HepG2 (cell line): ENCODE measurements around the gene MTMR3. TPM values are rescaled to one million over a fixed set of nuclear protein-coding genes. Genes with fewer than 3 reads are reported as not detected.

ENCODE experiments used
- BCL3 ChIP-seq: sonication (generic); formaldehyde crosslinking; IDR thresholded peaks from 2 replicates; pipeline ENCODE4 v1.5.1; 2020; ENCODE audit warnings: mild to moderate bottlenecking, missing genetic modification reagents, moderate library complexity
- DDIT3 ChIP-seq: sonication (generic); formaldehyde crosslinking; IDR thresholded peaks from 2 replicates; pipeline ENCODE4 v1.4.0; 2020; ENCODE audit warnings: mild to moderate bottlenecking, missing genetic modification reagents
- ESRRA ChIP-seq: sonication (generic); formaldehyde crosslinking; IDR thresholded peaks from 2 replicates; pipeline ENCODE4 v1.5.1; 2020; ENCODE audit warnings: mild to moderate bottlenecking, low read depth, missing genetic modification reagents
- IRX3 ChIP-seq: sonication (generic); formaldehyde crosslinking; IDR thresholded peaks from 2 replicates; pipeline ENCODE4 v1.8.1; 2023; ENCODE audit warnings: mild to moderate bottlenecking, low read depth, missing genetic modification reagents, borderline replicate concordance
- KDM4B ChIP-seq: sonication (generic); formaldehyde crosslinking; IDR thresholded peaks from 2 replicates; pipeline ENCODE4 v1.4.0; 2020; ENCODE audit warnings: missing genetic modification reagents
- MED13 ChIP-seq: sonication (generic); formaldehyde crosslinking; IDR thresholded peaks from 2 replicates; pipeline ENCODE4 v1.5.0; 2020; ENCODE audit warnings: missing genetic modification reagents
- MXD1 ChIP-seq: sonication (generic); formaldehyde crosslinking; IDR thresholded peaks from 2 replicates; pipeline ENCODE4 v1.4.0; 2020; ENCODE audit warnings: mild to moderate bottlenecking, missing genetic modification reagents
- ZBTB7A ChIP-seq: sonication (generic); formaldehyde crosslinking; IDR thresholded peaks from 2 replicates; pipeline ENCODE4 v1.8.0; 2022; ENCODE audit warnings: mild to moderate bottlenecking, missing genetic modification reagents
- ZKSCAN1 ChIP-seq: fragments of 150-350 bp; IDR thresholded peaks from 2 replicates; pipeline ENCODE4 v1.6.1; 2014; ENCODE audit warnings: low read length
- ZNF282 ChIP-seq: fragments of 450-650 bp; IDR thresholded peaks from 2 replicates; pipeline ENCODE4 v1.6.1; 2018; ENCODE audit not compliant: partially characterized antibody
- ZNF609 ChIP-seq: sonication (generic); formaldehyde crosslinking; IDR thresholded peaks from 2 replicates; pipeline ENCODE4 v1.4.0; 2020; ENCODE audit warnings: mild to moderate bottlenecking, missing genetic modification reagents, borderline replicate concordance
- ZNF639 ChIP-seq: conservative IDR thresholded peaks from 2 replicates; pipeline ENCODE4 v1.6.1; 2018; ENCODE audit warnings: missing genetic modification reagents
- ZNF670 ChIP-seq: sonication (generic); formaldehyde crosslinking; IDR thresholded peaks from 2 replicates; pipeline ENCODE4 v1.8.0; 2022; ENCODE audit warnings: mild to moderate bottlenecking, missing genetic modification reagents, borderline replicate concordance
- ZNF703 ChIP-seq: sonication (generic); formaldehyde crosslinking; IDR thresholded peaks from 2 replicates; pipeline ENCODE4 v1.5.1; 2020; ENCODE audit warnings: missing genetic modification reagents, mild to moderate bottlenecking, moderate library complexity, borderline replicate concordance
- polyA plus RNA-seq, 8 experiments: library from polyadenylated mRNA; depleted of rRNA in 3 of 8; stranded (reverse) in 7 of 8; unstranded in 1 of 8; fragments of >200 nt; fragmentation: Illumina TruSeq in 4 of 8; extraction: Trizol in 4 of 8; gene quantifications; 2 replicates each; pipeline versions ENCODE4 v1.2.1 to v1.2.3, GENCODE V29; 2011 to 2016; ENCODE audit warnings: low read depth in 4 of 8, missing spikeins in 1 of 8, mixed read lengths in 1 of 8; ENCODE audit not compliant: insufficient read depth in 1 of 8
- total RNA-seq, 5 experiments: library from RNA; depleted of rRNA; stranded (reverse); fragments of >200 nt; fragmentation: Illumina TruSeq; extraction: Trizol; gene quantifications; 2 replicates each; pipeline ENCODE4 v1.2.3, GENCODE V29; 2016; ENCODE audit warnings: low read depth in 1 of 5
- TF ChIP-seq, protein P1 (sequence below): sonication (generic); formaldehyde crosslinking; IDR thresholded peaks from 2 replicates; pipeline ENCODE4 v1.4.0; 2020; ENCODE audit warnings: missing genetic modification reagents, mild to moderate bottlenecking, borderline replicate concordance
- TF ChIP-seq, protein P2 (sequence below): sonication (generic); formaldehyde crosslinking; IDR thresholded peaks from 2 replicates; pipeline ENCODE4 v1.5.0; 2020; ENCODE audit warnings: mild to moderate bottlenecking, missing genetic modification reagents

MTMR3 gene
- total and polyA plus RNA-seq, 2 of the 13 experiments (the other 11 are each of a cell fraction or from before 2014, with no cell fraction given), result 12.6 to 24.8 TPM

DNA sequence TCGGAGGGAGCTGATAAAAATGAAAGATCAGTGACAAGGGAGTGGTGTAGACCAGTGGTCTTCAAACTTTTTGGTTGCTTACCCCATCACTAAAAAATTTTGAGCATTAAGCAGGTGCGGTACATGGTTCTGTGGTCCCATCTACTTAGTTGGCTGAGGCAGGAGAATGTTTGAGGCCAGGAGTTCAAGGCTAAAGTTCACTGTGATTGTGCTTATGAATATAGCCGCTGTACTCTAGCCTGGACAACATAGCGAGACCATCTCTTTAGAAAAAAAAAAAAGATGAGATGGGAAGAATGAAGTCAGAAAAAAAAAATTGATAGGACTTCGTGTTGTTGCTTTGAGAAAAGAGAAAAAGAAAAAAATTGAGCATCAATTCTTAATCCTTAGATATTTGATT is 7.8 kb downstream of the MTMR3 start (continued):
- TF ChIP-seq ZKSCAN1, result no peak
- TF ChIP-seq ZNF670 (CRISPR knock-in tag), result no peak
- TF ChIP-seq, protein P1, sequence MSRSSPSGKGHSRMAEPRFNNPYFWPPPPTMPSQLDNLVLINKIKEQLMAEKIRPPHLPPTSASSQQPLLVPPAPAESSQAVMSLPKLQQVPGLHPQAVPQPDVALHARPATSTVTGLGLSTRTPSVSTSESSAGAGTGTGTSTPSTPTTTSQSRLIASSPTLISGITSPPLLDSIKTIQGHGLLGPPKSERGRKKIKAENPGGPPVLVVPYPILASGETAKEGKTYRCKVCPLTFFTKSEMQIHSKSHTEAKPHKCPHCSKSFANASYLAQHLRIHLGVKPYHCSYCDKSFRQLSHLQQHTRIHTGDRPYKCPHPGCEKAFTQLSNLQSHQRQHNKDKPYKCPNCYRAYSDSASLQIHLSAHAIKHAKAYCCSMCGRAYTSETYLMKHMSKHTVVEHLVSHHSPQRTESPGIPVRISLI (CRISPR knock-in tag), result peak; percentile 31; the same call in 1 of the 2 replicates
- no peak for TF ChIP-seq ZNF703
- TF ChIP-seq, protein P2, sequence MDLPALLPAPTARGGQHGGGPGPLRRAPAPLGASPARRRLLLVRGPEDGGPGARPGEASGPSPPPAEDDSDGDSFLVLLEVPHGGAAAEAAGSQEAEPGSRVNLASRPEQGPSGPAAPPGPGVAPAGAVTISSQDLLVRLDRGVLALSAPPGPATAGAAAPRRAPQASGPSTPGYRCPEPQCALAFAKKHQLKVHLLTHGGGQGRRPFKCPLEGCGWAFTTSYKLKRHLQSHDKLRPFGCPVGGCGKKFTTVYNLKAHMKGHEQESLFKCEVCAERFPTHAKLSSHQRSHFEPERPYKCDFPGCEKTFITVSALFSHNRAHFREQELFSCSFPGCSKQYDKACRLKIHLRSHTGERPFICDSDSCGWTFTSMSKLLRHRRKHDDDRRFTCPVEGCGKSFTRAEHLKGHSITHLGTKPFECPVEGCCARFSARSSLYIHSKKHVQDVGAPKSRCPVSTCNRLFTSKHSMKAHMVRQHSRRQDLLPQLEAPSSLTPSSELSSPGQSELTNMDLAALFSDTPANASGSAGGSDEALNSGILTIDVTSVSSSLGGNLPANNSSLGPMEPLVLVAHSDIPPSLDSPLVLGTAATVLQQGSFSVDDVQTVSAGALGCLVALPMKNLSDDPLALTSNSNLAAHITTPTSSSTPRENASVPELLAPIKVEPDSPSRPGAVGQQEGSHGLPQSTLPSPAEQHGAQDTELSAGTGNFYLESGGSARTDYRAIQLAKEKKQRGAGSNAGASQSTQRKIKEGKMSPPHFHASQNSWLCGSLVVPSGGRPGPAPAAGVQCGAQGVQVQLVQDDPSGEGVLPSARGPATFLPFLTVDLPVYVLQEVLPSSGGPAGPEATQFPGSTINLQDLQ, result no peak
- no peak for TF ChIP-seq DDIT3 (CRISPR knock-in tag)
- no peak for TF ChIP-seq ZNF609
- no peak for TF ChIP-seq IRX3 (CRISPR knock-in tag)
- TF ChIP-seq ZBTB7A, result no peak
- no peak for TF ChIP-seq ZNF282
- no peak for TF ChIP-seq KDM4B (CRISPR knock-in tag)
- TF ChIP-seq ZNF639 (CRISPR knock-in tag), result no peak
- no peak for TF ChIP-seq MXD1 (CRISPR knock-in tag)
- TF ChIP-seq BCL3, result no peak
- TF ChIP-seq MED13, result no peak
- no peak for TF ChIP-seq ESRRA (CRISPR knock-in tag)
